Right forelimb (tissue), 1 donor: ENCODE measurements around the gene ZMYND8.

Experiments used
- DNase-seq: peaks from one replicate; pipeline ENCODE4 v3.0.0-alpha.2; 2018

Gene ZMYND8

DNA sequence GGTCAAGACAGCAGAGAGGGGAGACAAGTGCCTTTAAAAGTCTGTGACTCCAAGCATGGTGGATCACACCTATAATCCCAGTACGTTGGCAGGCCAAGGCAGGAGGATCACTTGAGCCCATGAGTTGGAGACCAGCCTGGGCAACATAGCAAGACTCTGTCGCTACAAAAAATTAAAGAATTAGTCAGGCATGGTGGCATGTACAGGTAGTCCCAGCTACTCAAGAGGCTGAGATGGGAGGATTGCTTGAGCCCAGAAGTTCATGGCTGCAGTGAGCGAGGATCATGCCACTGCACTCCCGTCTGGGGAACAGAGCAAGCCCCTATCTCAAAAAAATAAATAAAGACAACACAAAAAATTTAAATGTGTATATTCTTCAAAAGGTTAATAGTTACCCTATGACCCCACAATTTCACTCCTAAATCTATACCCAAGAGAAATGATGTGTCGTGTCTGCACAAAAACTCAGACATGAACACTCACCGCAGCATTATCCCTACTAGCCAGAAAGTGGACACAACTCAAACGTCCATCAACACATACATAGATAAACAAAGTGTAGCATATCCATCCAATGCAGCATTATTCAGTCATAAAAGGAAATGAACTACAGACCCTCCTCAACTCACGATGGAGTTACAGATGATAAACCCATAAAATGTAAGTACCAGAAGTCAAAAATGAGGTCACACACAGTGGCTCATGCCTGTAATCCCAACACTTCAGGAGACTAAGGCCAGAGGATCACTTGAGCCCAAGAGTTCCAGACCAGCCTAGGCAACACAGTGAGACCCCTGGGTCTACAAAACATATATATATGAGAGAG lies 23.9 kb downstream of the ZMYND8 start:
- no peak for DNase-seq

GRCh38 chr20:47330933-47331708 lies 25.4 kb downstream of the ZMYND8 start:
- DNase-seq = no peak

DNA sequence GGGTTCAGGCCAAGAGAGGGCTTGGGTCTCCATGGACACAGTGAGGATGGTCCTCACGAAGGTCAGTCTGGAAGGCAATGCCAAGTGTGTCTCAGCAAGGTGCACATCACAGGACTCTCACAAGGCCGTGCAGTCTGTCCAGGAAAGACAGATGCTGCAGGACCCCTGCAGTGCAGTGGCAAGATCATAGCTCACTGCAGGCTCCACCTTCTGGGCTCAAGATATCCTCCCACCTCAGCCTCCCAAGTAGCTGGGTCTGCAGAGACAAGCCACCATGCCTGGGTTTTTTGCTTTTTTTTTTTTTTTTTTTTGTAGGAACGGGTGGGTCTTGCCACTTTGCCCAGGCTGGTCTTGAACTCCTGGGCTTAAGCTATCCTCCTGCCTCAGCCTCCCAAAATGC lies 26.4 kb downstream of the ZMYND8 start:
- DNase-seq = no peak

DNA sequence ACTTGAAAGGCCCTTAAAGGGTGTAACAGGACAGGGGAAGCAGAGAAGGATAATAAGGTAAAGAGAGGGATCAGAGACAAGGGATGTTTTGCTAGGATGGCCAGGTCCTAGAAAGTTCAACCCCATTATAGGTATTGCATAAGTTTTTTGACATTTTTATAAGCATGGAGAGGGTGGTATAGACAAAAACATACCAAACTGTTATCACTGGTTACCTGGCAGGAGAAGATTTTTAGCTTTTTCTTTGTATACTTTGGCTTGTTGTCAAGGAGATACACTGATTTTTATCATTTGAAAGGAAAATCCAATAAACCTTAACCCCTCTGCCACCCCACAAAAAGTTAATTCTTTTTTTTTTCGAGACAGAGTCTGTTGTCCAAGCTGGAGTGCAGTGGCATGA lies 28.4 kb downstream of the ZMYND8 start:
- no peak for DNase-seq

GRCh38 chr20:47327711-47328110 lies 28.8 kb downstream of the ZMYND8 start:
- DNase-seq = no peak

DNA sequence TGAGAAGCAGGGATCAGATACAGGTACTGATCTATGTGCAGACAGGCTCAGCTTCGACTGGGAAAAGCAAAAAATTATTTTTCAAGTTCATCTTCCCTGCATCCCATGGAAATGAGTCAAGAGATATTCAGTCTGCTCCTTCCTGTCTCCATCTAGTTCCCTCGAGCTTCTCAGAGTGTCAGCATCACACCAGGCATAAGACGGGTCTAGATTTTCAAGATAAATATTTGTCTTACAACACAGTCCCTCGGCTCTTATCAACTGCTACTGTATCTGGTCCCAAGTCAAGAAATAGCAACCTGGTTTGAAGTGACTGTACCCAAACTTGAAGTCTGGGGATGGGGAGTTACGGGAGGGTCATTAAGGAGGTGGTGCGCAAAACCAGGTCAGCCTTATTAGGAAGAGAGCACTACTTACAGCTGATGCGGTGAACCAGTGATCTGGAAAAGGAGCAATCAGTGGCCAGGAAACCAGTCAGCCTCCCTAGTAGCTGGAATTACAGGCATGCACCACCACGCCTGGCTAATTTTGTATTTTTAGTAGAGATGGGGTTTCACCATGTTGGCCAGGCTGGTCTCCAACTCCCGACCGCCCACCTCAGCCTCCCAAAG lies 29.7 kb downstream of the ZMYND8 start:
- DNase-seq = no peak

- no peak for DNase-seq
Measured at GRCh38 chr20:47325242-47325641, 31.3 kb downstream of the ZMYND8 start.

GRCh38 chr20:47320990-47321805 lies 35.3 kb downstream of the ZMYND8 start:
- DNase-seq = no peak

DNA sequence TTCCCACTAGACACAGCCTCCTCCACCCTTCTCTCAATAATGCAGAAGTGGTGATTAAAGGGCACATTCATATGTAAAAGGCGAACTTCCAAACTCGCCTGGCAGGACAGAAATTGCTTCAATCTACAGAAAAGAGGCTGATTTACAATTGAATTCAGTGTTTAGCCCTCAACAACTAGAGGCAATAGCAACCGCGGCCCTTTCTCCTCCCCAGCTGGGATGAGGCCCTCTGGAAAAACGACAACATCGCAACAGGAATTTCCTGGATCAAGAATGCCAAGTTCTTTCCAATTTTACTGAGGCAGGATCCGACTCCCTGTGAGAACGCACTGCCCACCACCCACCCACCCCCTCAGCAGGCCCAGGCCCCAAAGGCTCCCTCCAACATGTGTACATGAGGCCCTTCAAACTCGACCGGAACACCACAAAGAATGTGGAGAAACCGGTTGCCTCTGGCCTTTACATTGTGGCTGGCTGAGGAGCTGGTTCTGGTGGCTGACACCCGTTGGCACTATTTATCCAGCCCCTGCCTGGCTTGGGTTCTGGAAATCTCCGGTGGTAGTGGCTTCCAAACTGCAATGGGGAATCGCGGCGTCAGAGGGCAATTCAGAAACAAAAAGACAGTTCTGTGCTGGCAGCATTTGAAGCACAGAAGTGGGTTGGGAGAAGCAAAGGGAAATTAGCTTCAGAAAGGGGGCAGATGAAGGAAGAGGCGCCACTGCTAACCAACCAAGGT lies 36.8 kb downstream of the ZMYND8 start:
- DNase-seq = peak; percentile 84

DNA sequence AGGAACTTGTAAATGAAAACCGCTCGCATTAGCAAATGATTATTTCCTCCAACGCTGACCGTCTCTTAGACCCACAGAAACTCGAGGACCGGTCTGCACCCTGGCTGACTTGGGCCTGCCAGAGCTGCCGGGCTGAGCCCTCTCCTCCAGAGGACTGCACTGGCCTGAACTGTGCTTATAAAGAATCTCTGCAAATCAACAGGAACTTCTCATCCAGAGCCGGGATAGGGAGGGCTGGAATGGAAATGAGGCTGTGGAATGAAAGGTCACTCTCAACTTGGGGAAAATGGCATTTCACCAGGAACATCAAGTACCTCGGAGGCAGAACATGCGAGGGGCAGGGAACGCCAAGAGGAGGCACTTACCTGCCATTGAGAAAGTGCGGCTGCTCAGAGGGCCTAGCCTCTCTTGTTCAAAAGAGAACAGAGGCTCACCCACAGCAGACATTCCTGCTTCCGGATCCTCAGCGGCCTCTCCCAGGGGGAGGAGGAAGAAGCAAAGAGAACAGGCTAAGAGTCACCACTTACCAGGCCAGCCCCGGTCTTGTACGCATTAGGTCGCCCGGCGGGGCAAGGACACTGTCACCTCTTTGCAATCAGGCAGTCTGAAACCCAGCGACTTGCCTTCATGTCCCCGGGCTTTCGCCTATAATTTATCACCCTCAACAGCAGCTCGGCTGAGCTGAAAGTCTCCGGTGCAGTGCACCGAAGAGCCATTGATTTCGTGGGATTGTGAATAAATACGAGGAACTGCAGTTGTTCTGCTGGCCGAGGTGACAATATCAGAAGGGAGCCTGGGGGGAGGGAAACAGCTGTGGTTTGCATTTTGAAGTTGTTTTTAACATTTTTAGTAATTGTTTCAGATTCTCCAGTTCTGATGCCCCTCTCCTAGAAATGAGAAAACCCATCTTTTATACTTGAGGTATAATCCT lies 37.6 kb downstream of the ZMYND8 start:
- peak; percentile 72 for DNase-seq

DNA sequence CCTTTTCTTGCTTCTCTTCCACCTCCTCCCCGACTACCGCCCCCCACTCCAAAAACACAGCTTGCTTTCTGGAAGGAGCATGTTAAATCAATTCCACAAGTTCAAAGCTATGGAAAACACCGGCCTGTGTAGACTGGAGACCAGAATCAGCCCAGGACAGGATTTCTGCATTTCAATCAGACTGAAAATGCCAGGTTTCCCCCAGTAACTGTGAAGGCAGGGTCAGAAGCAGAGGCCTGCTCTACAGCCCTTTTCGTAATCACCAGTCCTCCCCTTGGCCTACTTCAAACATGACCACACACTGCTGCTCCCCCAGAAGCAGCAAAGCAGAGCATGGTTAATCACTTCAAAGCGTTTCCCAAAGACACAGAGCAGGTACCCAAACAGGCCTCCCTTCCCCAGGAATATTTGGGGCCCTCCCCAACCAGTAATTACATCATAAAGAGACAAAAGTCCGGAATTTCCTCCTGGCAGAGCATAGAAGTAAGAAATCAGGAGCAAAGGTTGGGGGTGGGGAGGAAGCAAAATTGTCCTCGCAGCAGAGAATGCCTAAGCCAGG lies 38.4 kb downstream of the ZMYND8 start:
- peak; percentile 60 for DNase-seq

- DNase-seq = no peak
Measured at GRCh38 chr20:47317127-47317895, 39.2 kb downstream of the ZMYND8 start.

DNA sequence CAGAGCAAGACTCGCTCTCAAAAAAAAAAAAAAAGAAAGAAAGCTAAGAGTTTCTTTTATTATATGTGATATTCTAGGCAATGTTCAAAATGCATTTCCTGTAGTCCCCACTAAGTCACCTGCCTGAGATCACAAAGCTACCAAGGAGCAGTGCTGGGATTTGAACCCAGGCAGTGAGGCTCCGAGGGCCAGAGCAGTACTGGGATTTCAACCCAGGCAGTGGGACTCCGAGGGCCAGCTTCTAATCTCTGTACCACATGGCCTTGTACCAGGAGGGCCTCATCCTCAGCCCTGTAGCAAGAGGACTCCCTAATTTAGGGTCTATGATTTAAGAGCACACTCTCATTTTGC lies 39.7 kb downstream of the ZMYND8 start:
- no peak for DNase-seq

DNA sequence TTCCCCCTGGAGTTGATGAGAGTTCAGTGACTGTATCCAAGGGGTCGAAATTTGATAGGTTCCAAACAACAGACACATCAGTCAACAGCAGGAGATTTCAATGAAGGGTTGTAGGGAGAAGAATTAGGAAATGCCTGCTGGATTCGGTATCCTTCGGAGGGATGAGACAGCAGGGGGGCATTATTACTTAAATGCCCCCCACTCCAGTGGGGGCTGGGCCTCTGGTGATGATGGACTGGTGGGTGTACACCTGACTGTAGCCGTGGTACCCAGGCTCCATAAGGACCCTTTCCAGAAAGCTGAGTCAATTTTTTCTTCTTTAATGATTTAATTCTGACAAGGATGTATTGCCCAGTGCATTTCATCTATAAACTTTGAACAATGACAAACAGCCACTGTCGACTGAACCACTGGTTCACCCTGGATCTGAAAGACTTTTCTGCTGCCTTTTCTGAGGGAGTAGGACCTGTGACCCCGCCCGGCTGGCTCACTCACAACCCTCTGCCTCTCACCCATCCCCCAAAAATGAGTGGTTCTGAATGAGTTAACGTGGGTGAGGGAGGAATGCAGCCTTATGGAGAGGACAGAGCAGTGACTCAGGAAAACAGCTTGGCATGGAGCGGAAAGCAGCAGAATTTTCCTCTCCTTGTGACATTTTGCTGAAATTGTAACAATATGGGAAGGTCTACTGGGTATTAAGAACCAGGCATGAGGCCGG lies 41.0 kb downstream of the ZMYND8 start:
- DNase-seq = no peak

DNA sequence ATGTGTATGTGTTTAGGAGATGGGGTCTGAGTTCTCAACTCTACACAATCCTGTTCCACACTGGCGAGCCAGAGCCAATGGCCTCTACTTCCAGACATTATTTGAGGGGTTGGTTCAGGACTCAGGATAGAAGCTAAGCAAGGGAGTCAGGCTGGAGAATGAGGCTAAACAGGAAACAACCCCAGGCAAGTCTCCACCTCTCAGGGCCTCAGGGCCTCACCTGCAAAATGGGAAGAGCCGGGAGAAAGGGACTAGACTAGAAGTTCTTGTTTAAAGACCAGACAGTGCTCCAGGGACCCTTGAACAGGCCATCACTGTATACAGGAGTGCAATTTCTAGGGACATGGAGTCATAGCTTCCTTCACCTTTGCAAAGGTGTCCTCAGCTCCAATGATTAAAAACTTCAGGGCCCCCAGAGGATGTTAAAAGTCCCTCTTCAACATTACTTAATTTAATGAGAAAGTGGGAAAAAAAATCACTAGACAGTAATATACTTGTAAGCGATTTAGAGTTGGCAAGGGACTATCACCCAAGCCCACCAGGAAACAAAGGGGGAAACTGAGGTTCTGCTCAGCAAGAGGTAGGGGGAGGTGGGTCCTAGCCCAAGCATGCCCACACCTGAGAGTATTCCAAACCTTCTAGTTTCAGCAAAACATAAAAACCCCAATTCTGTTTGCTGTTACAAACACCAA lies 41.7 kb downstream of the ZMYND8 start:
- no peak for DNase-seq

DNA sequence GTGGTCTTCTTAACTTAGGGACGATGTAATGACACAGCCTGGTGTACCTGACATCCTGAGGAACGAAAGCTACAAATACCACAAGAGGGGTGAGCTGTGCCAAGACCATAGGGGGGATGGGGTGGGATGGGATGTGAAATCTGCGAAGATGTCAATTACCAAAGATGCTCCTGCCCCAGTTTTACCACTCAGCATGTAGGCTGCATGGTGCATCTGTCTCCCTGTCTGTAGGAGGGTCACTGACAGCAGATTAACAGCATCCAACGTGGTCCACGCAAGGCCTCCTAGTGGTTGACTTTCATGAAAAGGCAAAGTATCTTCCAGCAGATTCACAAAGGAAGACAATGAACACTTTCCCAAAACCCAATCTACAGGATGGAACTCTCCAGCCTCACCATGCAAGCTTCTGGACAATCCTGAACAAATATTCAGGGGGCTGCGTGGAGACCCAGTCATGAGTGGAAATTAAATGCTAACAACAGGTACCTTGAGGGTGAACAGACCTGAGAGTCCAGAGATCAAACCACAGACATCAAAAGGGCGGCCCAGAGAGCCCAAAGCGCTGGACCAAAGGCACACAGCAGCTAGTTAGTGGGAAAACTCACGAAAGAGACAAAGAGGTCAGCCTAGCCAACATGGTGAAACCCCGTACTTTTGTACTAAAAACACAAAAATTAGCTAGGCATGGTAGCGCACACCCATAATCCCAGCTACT lies 44.4 kb downstream of the ZMYND8 start:
- no peak for DNase-seq

- DNase-seq = no peak
Measured at GRCh38 chr20:47311211-47311610, 45.3 kb downstream of the ZMYND8 start.

GRCh38 chr20:47310729-47311128 lies 45.8 kb downstream of the ZMYND8 start:
- DNase-seq = no peak
